ENCODE results near the gene GRM8.
"Not testable (repeated sequence)": the region's sequence is repeated elsewhere in the genome, so short reads cannot be mapped to it uniquely, and the experiment has no call there.

The GRM8 gene

DNA sequence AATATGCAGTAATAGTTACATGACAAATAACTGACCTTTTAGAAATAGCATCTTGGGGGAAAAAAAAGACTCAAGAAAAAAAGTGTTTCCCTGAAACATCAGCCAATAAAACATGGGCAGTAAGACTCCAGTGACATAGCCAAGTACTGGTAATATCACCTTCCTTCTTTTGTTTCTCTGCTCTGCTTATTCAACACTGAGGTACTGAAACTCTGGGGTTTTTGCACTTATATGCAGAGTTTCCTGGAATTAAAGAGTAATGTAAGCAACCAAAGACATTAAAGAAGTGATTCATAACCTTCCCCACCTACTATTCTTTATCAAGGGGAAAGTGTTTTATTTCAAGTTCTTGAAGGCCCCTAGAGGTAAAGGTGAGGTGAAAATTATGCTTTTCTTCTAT, 414.5 kb downstream of the GRM8 start:
- ATAC-seq, result no peak
- TF ChIP-seq SNAI2 (CRISPR knock-in tag; IDR thresholded peaks at IDR 0.05) (no peak), POU6F1 (CRISPR knock-in tag; IDR thresholded peaks at IDR 0.05; ENCODE audit: borderline replicate concordance, low read depth) (no peak), ZNF70 (CRISPR knock-in tag; IDR thresholded peaks at IDR 0.05) (peak; percentile 37; the same call in 1 of the 2 replicates)
- TF ChIP-seq, protein P1, sequence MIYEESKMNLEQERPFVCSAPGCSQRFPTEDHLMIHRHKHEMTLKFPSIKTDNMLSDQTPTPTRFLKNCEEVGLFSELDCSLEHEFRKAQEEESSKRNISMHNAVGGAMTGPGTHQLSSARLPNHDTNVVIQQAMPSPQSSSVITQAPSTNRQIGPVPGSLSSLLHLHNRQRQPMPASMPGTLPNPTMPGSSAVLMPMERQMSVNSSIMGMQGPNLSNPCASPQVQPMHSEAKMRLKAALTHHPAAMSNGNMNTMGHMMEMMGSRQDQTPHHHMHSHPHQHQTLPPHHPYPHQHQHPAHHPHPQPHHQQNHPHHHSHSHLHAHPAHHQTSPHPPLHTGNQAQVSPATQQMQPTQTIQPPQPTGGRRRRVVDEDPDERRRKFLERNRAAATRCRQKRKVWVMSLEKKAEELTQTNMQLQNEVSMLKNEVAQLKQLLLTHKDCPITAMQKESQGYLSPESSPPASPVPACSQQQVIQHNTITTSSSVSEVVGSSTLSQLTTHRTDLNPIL (CRISPR knock-in tag; IDR thresholded peaks at IDR 0.05; ENCODE audit: low read depth), result no peak

DNA sequence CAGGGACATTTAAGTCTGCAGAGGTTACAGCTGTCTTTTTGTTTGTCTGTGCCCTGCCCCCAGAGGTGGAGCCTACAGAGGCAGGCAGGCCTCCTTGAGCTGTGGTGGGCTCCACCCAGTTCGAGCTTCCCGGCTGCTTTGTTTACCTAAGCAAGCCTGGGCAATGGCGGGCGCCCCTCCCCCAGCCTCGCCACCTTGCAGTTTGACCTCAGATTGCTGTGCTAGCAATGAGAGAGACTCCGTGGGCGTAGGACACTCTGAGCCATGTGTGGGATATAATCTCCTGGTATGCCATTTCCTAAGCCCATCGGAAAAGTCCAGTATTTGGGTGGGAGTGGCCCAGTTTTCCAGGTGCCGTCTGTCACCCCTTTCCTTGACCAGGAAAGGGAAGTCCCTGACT, 421.5 kb downstream of the GRM8 start:
- ATAC-seq, result not testable (repeated sequence)

- TF ChIP-seq ISL1 (CRISPR knock-in tag; IDR thresholded peaks at IDR 0.05) (no peak), SNAI2 (CRISPR knock-in tag; IDR thresholded peaks at IDR 0.05) (no peak), ZNF70 (CRISPR knock-in tag; IDR thresholded peaks at IDR 0.05) (no peak), TOX (CRISPR knock-in tag; IDR thresholded peaks at IDR 0.05; ENCODE audit: borderline replicate concordance) (no peak), RARB (CRISPR knock-in tag; IDR thresholded peaks at IDR 0.05) (no peak), CSRNP3 (CRISPR knock-in tag; IDR thresholded peaks at IDR 0.05) (no peak), ZFP3 (CRISPR knock-in tag; IDR thresholded peaks at IDR 0.05) (no peak), CSDC2 (CRISPR knock-in tag; IDR thresholded peaks at IDR 0.05) (no peak), GLIS3 (CRISPR knock-in tag; IDR thresholded peaks at IDR 0.05) (no peak), ESRRG (CRISPR knock-in tag; IDR thresholded peaks at IDR 0.05) (no peak), ZNF565 (CRISPR knock-in tag; conservative IDR thresholded peaks at IDR 0.05; ENCODE audit: low read depth) (no peak), ARNTL (CRISPR knock-in tag; IDR thresholded peaks at IDR 0.05; ENCODE audit: borderline replicate concordance, low read depth) (no peak), PPARA (CRISPR knock-in tag; IDR thresholded peaks at IDR 0.05; ENCODE audit: borderline replicate concordance) (no peak), ZNF8 (CRISPR knock-in tag; IDR thresholded peaks at IDR 0.05) (no peak), BACH2 (CRISPR knock-in tag; IDR thresholded peaks at IDR 0.05; ENCODE audit: borderline replicate concordance) (no peak), ZFP30 (CRISPR knock-in tag; IDR thresholded peaks at IDR 0.05) (no peak), POU6F1 (CRISPR knock-in tag; IDR thresholded peaks at IDR 0.05; ENCODE audit: borderline replicate concordance, low read depth) (no peak)
- TF ChIP-seq, protein P2, sequence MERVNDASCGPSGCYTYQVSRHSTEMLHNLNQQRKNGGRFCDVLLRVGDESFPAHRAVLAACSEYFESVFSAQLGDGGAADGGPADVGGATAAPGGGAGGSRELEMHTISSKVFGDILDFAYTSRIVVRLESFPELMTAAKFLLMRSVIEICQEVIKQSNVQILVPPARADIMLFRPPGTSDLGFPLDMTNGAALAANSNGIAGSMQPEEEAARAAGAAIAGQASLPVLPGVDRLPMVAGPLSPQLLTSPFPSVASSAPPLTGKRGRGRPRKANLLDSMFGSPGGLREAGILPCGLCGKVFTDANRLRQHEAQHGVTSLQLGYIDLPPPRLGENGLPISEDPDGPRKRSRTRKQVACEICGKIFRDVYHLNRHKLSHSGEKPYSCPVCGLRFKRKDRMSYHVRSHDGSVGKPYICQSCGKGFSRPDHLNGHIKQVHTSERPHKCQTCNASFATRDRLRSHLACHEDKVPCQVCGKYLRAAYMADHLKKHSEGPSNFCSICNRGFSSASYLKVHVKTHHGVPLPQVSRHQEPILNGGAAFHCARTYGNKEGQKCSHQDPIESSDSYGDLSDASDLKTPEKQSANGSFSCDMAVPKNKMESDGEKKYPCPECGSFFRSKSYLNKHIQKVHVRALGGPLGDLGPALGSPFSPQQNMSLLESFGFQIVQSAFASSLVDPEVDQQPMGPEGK (CRISPR knock-in tag; IDR thresholded peaks at IDR 0.05; ENCODE audit: borderline replicate concordance), result no peak
- TF ChIP-seq, protein P1 (CRISPR knock-in tag; IDR thresholded peaks at IDR 0.05; ENCODE audit: low read depth), result no peak
- no peak for ATAC-seq
Measured at GRCh38 chr7:126820925-126821324, 431.8 kb downstream of the GRM8 start.

GRCh38 chr7:126819197-126819484, 433.6 kb downstream of the GRM8 start:
- no peak for ATAC-seq
- TF ChIP-seq, protein P1 (CRISPR knock-in tag; IDR thresholded peaks at IDR 0.05; ENCODE audit: low read depth), result no peak
- TF ChIP-seq, protein P2 (CRISPR knock-in tag; IDR thresholded peaks at IDR 0.05; ENCODE audit: borderline replicate concordance), result no peak
- TF ChIP-seq ZFP30 (CRISPR knock-in tag; IDR thresholded peaks at IDR 0.05), result no peak
- TF ChIP-seq ZNF70 (CRISPR knock-in tag; IDR thresholded peaks at IDR 0.05), result no peak
- TF ChIP-seq PPARA (CRISPR knock-in tag; IDR thresholded peaks at IDR 0.05; ENCODE audit: borderline replicate concordance), result no peak
- no peak for TF ChIP-seq RARB (CRISPR knock-in tag; IDR thresholded peaks at IDR 0.05)
- TF ChIP-seq CSRNP3 (CRISPR knock-in tag; IDR thresholded peaks at IDR 0.05), result no peak
- TF ChIP-seq ZNF8 (CRISPR knock-in tag; IDR thresholded peaks at IDR 0.05), result no peak
- no peak for TF ChIP-seq SNAI2 (CRISPR knock-in tag; IDR thresholded peaks at IDR 0.05)
- TF ChIP-seq ZC3H10 (CRISPR knock-in tag; IDR thresholded peaks at IDR 0.05), result no peak
- no peak for TF ChIP-seq BACH2 (CRISPR knock-in tag; IDR thresholded peaks at IDR 0.05; ENCODE audit: borderline replicate concordance)
